ENCODE data around the gene SEC22A.

Gene SEC22A, protein sequence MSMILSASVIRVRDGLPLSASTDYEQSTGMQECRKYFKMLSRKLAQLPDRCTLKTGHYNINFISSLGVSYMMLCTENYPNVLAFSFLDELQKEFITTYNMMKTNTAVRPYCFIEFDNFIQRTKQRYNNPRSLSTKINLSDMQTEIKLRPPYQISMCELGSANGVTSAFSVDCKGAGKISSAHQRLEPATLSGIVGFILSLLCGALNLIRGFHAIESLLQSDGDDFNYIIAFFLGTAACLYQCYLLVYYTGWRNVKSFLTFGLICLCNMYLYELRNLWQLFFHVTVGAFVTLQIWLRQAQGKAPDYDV

GRCh38 chr3:123201557-123202427, at the start of gene SEC22A:
TSS of gene SEC22A (plus strand) at chr3:123201943. CDS start at chr3:123209218, 7,275 bp downstream.
- peak; percentile 98 for DNase-seq

- no peak for DNase-seq
These were observed 49.1 kb upstream of the SEC22A start for GRCh38 chr3:123152687-123153086.

DNA sequence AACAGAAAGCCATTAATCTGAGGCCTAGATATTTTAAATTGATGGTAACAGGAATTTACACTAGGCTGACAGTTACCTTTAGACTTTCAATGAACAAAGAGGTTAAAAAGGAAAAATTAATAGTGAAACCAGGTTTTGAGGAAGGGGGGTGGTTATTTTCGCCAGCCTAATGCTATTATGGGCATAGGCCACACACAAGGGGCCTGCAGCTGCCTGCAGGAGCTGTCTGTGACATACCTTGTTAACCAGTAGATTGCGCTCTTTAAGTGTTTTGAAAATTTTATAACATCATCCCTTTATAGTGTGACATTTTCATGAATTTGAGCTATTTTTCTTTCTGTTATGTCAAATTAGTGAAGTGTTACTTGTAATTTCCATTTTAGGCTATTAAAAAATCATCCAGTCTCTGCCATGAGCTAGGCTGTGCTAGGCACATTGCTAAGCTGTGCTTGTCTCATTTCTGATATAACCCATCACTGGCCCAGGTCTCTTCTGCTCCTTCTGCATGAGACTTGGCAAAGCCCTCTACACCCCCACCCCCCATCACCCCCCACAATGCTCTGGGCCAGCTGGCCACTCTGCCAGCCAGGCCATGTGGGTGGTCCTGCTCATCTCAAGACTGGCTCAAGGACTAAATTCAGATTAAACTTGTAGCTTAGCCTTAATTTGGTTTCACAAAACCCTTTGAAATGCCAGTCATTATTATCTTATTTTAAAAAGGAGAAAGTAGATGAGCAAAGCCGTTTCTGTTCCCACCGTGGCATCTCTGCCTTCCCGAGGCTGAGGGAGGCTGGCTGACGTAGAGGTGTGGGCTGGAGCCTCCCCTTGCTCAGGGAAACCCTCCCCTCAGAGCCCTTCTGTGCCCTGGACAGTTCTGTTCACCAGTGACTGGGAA, 48.4 kb upstream of the SEC22A start:
- no peak for DNase-seq

GRCh38 chr3:123154020-123154985, 47.4 kb upstream of the SEC22A start:
- DNase-seq: no peak

DNA sequence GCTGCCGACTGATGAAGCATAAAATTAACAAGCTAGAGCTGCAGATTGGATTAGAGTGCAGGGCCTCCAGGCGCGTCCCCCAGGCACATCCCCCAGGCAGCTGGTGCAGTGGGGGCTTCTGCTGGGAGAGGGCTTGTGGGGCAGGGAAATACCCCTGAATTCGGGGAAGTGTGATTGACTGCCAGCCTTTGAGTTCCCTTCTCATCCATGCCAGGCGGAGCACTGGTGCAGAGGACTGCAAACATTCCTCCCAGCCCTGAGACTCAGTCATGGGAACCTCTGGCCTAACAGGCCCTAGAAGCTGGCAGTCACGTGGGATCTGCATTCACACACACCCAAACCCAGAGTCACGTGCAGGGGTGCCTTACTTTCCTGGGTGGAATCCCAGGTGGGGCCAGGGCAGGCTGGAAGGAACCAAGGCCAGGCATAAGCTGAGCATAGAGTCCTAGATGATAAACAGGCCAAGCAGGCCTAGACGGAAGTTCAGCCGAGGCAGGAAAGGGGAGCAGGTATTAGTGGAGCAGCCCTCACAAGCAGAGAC, 46.2 kb upstream of the SEC22A start:
- no peak for DNase-seq

GRCh38 chr3:123156276-123156995, 45.3 kb upstream of the SEC22A start:
- no peak for DNase-seq

- DNase-seq: no peak
These were observed 44.5 kb upstream of the SEC22A start for GRCh38 chr3:123157209-123157597.

DNA sequence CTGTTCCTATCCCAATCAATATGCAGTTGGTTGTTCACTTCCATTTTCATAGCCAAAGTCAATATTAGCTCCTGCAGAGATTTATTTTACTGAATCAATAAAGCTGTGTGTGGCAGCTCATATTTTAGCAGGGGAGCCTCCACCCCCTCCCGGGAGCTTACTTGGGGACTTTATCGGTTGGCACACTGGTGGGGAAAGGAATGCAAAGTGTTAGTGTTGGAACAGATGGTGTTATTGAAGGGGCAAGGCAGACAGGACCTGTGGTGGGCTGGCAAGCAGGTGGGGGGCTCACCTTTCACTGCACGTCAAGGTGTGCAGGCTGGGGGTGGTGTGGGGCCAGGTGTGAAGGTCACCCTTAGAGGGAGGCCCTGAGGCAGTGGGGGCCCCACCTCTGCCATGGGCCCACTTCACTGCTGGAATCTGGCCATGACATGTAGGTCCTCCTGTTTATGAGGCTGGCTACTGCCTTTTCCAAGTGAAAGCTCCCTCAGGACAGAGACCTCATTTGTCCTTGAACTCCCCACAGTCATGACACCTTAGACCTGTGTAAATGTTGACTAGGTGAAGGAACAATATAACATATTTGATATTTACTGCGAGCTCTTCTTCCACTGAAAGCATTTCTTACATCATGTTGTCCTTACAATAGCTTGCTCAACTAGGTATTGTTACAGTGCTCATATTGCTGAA, 44.0 kb upstream of the SEC22A start:
- DNase-seq: no peak

GRCh38 chr3:123158330-123158729, 43.4 kb upstream of the SEC22A start:
- no peak for DNase-seq

DNA sequence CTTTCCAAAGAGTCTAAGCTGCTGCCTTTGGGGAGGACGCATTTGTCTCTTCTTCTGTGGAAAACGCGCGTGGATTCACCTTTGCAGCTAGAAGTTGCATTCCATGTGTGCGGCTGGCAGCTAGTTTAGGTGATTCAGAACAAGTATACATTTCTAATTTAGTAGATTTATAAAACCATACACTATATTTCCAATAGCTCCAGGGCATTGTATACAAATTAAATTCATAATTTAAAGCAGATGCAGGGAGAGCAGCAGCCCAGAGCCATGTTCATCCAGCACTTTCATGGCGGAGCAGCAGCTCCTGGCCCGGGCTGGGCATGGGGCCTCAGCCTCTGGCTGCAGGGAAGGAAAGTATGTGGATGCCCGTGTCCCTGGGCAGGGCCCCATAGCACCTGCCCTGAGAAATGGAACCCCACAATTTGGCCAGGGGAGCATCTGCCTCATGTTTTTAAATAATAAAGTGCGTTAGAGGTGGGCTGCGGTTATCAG, 42.8 kb upstream of the SEC22A start:
- DNase-seq: no peak

- no peak for DNase-seq
These were observed 41.7 kb upstream of the SEC22A start for GRCh38 chr3:123159926-123160635.

GRCh38 chr3:123161167-123161566, 40.6 kb upstream of the SEC22A start:
- no peak for DNase-seq

DNA sequence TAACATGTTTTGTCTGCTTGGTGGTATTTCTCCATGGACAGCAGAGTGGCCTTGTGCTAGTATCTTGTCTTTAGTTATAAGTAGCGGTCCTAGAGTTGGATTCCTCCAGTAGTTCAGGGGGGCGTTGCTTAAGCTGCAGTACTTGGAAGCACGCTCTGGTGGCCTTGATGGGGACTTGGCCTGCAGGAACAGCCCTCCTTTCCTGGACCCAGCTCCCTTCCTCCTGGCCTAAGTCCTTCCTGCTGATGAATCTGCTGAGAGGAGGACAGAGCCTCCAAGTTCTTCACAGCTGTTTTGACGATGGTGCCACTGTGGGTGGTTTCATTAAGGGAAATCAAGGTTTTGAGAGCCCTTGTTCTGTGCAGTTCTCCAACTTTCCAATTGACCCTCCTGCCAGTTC, 38.6 kb upstream of the SEC22A start:
- no peak for DNase-seq

GRCh38 chr3:123165163-123165562, 36.6 kb upstream of the SEC22A start:
- no peak for DNase-seq

GRCh38 chr3:123167686-123168085, 34.1 kb upstream of the SEC22A start:
- no peak for DNase-seq

- no peak for DNase-seq
These were observed 33.6 kb upstream of the SEC22A start for GRCh38 chr3:123168122-123168521.

GRCh38 chr3:123168605-123169004, 33.1 kb upstream of the SEC22A start:
- no peak for DNase-seq

- no peak for DNase-seq
These were observed 32.2 kb upstream of the SEC22A start for GRCh38 chr3:123169492-123169929.

- no peak for DNase-seq
These were observed 31.8 kb upstream of the SEC22A start for GRCh38 chr3:123169930-123170329.
